Upper lobe of left lung (tissue), 4 donors: ENCODE results near the gene RNF213.
"Not testable (repeated sequence)": the region's sequence is repeated elsewhere in the genome, so short reads cannot be mapped to it uniquely, and the experiment has no call there.

Experiments
- POLR2A ChIP-seq, 4 donors: fragments of 450-650 bp; IDR thresholded peaks; one replicate each; pipeline ENCODE4 v1.5.1; 2016 to 2017; ENCODE audit warnings: antibody characterized with exemption in 4 of 4, mild to moderate bottlenecking in 2 of 4
- TF ChIP-seq, protein P1 (sequence below), 6 experiments: fragments of 450-650 bp in 4 of 6; fragments of 200-600 bp in 2 of 6; sonication (generic) in 2 of 6; IDR thresholded peaks; one replicate each; pipeline ENCODE4 v1.5.1; 2016 to 2019; ENCODE audit warnings: antibody characterized with exemption in 6 of 6

- TF ChIP-seq, protein P1, sequence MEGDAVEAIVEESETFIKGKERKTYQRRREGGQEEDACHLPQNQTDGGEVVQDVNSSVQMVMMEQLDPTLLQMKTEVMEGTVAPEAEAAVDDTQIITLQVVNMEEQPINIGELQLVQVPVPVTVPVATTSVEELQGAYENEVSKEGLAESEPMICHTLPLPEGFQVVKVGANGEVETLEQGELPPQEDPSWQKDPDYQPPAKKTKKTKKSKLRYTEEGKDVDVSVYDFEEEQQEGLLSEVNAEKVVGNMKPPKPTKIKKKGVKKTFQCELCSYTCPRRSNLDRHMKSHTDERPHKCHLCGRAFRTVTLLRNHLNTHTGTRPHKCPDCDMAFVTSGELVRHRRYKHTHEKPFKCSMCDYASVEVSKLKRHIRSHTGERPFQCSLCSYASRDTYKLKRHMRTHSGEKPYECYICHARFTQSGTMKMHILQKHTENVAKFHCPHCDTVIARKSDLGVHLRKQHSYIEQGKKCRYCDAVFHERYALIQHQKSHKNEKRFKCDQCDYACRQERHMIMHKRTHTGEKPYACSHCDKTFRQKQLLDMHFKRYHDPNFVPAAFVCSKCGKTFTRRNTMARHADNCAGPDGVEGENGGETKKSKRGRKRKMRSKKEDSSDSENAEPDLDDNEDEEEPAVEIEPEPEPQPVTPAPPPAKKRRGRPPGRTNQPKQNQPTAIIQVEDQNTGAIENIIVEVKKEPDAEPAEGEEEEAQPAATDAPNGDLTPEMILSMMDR (IDR thresholded peaks at IDR 0.05) = not testable (repeated sequence)
- not testable (repeated sequence) for TF ChIP-seq POLR2A (IDR thresholded peaks at IDR 0.05)
Measured at GRCh38 chr17:80299350-80300100, 38.9 kb downstream of the RNF213 start.
